EH (cell line): ENCODE data around the gene ANKMY2.
"Not testable (repeated sequence)": the region's sequence is repeated elsewhere in the genome, so short reads cannot be mapped to it uniquely, and the experiment has no call there.

Experiments
- DNase-seq: peaks from one replicate; pipeline ENCODE4 v3.0.0-alpha.2; 2015; ENCODE audit warnings: low read depth

ANKMY2 gene

GRCh38 chr7:16645593-16646471 lies at the start of gene ANKMY2, which contains the start of gene BZW2:
Gene ANKMY2 (minus strand): TSS chr7:16645754. CDS start chr7:16645573, 181 bp downstream.
Gene BZW2 (plus strand): TSS chr7:16646181. CDS start chr7:16665444, 19,263 bp downstream.
- DNase-seq: peak; percentile 97

- DNase-seq: no peak
Observed at GRCh38 chr7:16694806-16695205, 49.3 kb upstream of the ANKMY2 start.

- no peak for DNase-seq
Observed at GRCh38 chr7:16693601-16694318, 48.2 kb upstream of the ANKMY2 start.

DNA sequence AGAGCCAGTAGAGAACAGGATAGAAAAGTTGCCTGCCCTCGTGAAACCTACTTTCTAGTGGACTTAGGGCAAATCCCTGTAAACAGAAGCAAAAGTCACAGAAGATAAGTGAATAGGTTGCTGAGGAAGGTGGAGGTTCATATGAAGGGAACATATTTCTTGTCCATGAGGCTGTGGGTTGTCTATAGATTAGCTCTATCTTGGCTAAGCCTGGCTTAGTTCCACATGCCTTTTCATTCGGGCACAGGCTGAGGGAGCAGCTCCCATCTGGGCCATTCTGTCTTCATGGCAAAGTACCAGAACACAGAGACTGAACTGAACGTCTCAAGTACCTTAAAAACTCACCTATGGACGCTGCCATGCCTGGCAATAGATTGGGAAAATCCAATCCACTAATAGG lies 45.7 kb upstream of the ANKMY2 start:
- DNase-seq: no peak

- peak; percentile 17 for DNase-seq
Observed at GRCh38 chr7:16688249-16688648, 42.7 kb upstream of the ANKMY2 start.

- no peak for DNase-seq
Observed at GRCh38 chr7:16685535-16685934, 40.0 kb upstream of the ANKMY2 start.

DNA sequence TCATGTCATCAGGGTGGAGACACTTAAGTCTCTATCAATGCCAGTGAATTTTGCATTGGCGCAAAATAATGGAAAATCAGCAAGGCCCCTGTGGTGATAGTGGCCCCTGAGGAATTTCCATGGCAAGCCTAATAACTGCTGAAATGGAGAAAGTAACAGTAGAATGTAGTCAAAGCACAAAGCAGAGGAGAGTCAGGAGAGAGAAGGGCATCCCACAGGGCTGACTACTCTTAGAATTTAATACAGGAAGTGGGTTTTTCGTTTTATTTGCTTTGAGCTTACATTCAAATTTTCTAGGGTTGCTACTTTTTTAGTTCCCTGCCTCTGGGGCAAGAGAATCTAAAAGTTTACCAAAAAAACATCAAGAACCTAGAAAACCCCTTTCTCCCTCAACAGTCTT lies 39.4 kb upstream of the ANKMY2 start:
- peak; percentile 31 for DNase-seq

GRCh38 chr7:16678645-16679566 lies 33.4 kb upstream of the ANKMY2 start:
- DNase-seq: not testable (repeated sequence)

DNA sequence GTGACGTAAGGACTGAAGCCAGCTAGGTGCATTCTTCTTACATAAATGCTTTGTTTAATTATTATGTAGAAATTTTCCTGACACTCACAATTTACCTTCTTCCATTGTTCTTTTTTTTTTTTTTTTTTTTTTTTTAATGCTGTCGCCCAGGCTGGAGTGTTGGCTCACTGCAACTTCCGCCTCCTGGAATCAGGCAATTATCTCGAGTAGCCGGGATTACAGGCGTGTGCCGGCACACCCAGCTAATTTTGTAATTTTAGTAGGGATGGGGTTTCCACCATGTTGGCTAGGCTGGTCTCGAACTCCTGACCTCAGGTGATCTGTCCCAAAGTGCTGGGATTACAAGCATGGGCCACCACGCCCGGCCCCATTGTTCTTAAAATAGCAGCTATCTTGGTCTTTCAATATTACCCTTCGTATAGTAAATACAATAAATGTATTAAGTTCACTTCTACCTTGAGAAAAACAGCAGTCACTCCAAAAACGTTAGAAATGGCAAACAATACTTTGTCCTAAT lies 32.5 kb upstream of the ANKMY2 start:
- DNase-seq: no peak

DNA sequence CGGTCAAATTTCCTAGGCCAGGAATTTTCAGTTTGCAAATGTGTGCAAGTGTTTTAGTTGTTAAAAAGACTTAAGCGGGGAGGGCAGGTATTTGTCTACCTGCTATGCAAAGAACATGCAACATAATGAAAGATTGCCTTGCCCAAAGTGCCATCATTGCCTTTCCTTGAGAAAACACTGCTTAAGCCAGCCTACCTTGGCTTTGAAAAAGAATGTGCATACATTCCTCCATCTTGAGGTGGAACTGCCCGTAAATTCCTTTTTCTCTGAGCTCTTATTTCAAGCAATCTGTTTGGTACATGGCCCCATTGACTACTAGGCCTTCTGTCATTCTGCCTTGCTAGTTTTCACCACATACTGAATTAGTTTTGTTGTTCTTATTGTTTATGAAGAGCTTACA lies 29.7 kb upstream of the ANKMY2 start:
- DNase-seq: no peak

GRCh38 chr7:16671811-16672210 lies 26.3 kb upstream of the ANKMY2 start:
- DNase-seq: no peak

DNA sequence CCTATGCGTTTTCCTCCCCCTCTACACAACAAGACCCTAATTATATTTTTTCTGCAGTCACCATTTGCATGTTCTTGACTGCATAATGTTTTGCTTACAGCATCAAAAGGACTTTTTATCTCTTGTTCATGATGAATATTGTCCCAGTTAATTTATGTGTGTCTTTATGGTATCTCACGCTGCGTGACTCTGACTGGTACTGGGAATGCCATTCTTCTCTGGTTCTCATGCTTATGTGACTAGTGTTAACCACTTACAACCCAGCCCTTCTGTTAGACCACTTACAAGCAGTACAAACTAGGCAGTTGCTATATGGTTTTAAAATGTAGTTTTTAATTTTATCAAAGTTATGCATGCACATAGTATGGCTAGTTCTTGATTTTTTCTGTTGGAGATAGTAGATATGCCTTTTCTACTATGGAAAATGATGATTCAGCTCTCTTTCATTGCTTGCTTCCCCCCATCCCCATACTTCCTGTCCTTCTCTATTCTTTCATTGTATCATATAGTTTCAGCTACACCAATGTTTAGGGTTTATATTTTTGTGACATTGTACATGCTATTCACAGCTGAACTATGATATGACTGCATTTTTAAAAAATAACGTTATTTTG lies 25.3 kb upstream of the ANKMY2 start:
- DNase-seq: no peak

- peak; percentile 81 for DNase-seq
Observed at GRCh38 chr7:16670021-16670420, 24.5 kb upstream of the ANKMY2 start.

GRCh38 chr7:16669581-16669980 lies 24.0 kb upstream of the ANKMY2 start:
- DNase-seq: peak; percentile 70

DNA sequence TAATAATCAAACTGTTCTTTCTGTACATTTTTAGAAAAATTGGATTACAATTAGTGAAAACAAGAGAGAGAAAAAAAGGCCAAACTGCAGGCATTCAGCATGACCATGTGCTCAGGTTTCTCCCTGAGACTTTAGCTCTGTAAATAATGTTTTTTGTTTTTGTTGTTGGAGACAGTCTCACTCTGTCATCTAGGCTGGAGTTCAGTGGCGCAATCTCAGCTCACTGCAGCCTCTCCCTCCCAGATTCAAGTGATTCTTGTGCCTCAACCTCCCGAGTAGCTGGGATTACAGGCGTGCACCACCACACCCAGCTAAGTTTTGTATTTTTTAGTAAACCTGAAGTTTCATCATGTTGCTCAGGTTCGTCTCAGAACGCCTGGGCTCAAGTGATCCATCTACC lies 23.4 kb upstream of the ANKMY2 start:
- peak; percentile 32 for DNase-seq

DNA sequence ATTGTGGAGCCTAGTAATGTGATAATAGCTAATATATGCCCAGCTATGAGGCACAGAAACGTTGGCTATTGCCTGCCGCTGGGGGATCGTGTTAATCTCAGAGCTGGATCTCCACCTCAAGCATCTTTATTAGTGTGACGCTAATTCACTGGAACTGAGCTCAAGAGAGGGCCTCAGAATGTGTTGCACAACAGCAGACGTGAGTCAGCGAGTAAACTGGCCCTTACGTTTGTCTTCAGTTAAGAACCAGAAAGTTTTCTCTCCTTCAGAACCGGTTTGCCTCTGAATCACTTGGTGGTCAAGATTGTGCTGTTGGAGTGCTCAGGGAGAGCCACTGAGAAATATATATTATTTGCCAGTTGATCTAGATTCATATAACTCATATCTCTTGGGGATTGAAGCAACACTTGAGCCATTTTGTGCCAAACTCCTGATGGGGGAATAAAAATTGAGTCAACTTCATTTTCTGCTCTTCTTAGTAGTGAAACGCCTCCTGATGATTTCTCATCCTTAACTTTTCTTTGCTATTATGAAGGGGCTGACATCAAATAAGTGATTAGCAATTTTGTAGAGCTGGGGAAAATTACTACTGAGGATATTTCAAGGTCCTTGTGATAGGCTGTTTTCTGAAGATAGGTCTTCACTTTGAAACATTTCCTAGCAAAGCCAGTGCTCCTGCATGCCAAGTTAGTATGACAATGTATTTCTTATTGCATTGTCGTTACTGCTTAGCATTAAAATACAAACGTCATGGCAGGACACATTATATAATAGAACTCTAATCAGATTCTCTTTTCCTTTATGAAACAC lies 22.7 kb upstream of the ANKMY2 start:
- peak; percentile 100 for DNase-seq

GRCh38 chr7:16667355-16667754 lies 21.8 kb upstream of the ANKMY2 start:
- no peak for DNase-seq

DNA sequence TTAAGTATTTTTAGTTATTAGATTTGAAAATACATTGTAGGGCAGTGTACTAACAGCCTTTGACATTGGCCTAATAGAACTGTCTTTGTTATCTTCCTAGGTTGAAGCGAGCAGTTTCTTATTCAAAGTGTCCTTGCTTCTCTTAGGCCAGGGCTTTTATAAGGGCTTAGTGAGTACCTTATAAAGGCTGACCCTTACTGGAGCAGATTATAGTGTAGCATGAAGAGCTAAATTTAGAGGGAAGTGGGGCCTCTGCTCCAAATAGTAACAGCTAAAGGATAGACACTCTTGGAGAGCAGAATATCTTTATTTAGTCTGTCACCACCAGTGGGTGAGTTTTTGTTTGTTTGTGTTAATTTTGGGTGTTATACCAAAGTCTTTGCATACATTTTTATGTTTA lies 16.4 kb upstream of the ANKMY2 start:
- no peak for DNase-seq

GRCh38 chr7:16660702-16661464 lies 15.3 kb upstream of the ANKMY2 start:
- peak; percentile 79 for DNase-seq
